Activated CD8-positive, alpha-beta memory T cell treated with anti-CD3 and anti-CD28 coated beads, Interleukin-2, amount 50 U/mL, for 48 hours (primary cell): ENCODE data around the gene PTPN4.

Source experiments
- DNase-seq: peaks from one replicate; pipeline ENCODE4 v3.0.0-alpha.2; 2020

PTPN4 gene

GRCh38 chr2:119809339-119810048 is 49.8 kb downstream of the PTPN4 start:
- DNase-seq = no peak

GRCh38 chr2:119810049-119810630 is 50.4 kb downstream of the PTPN4 start:
- DNase-seq = no peak

GRCh38 chr2:119814216-119814615 is 54.5 kb downstream of the PTPN4 start:
- DNase-seq = no peak

- no peak for DNase-seq
Measured at GRCh38 chr2:119818792-119819191, 59.1 kb downstream of the PTPN4 start.

DNA sequence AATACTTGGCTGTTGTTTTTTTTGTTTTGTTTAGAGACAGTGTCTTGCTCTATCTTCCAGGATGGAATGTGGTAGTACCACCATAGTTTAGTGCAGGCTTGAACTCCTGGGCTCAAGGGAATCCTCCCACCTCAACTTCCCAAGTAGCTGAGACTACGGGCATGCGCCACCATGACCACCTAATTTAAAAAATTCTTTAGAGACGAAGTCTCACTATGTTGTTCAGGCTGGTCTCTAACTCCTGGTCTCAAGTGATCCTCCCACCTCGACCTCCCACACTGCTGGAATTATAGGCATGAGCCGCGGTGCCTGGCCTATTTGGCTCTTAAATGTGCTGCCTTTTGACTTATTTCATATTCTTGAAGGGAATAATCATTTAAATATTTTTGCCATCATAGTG is 60.1 kb downstream of the PTPN4 start:
- no peak for DNase-seq

GRCh38 chr2:119820275-119820674 is 60.6 kb downstream of the PTPN4 start:
- no peak for DNase-seq

DNA sequence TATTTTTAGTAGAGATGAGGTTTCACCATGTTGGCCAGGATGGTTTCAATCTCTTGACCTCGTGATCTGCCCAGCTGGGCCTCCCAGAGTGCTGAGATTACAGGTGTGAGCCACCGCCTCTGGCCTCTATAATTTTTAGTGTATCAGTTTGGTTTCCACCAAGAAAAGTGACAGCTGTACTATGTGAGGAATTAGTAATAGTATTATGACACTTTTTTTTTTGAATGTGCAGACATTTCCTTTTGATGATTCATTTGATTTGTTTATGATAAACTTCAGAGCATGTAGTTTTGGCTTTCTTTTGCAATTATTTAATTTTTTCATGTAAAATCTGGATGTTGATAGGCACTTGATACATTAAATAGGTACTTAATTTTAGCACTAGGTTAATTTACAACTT is 61.5 kb downstream of the PTPN4 start:
- no peak for DNase-seq

DNA sequence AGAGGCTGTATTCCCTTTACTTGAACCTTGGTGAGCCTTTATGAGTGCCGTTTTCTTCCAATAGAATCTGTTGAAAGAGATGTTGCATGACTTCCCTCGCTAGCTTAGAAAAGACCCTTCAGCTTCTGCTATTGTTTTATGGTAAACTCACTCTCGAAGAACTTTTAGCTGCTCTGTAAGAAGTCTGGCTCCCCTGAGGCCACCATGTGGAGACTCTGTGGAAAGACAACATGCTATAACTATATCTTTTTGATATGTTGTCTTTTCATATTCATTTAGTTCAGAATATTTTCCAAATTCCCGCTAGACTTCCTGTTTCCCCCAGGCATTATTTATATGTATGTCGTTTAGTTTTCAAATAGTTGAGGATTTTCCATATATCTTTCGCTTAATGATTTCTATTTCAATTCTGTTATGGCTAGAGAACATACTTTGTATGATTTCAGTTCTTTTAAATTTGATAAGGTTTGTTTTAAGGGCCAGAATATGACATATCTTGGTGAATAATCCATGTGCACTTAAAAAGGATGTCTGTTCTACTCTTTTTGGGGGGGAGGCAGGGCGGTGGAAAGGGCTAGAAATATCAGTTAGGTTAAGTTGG is 64.1 kb downstream of the PTPN4 start:
- no peak for DNase-seq

GRCh38 chr2:119826370-119826961 is 66.7 kb downstream of the PTPN4 start:
- no peak for DNase-seq

DNA sequence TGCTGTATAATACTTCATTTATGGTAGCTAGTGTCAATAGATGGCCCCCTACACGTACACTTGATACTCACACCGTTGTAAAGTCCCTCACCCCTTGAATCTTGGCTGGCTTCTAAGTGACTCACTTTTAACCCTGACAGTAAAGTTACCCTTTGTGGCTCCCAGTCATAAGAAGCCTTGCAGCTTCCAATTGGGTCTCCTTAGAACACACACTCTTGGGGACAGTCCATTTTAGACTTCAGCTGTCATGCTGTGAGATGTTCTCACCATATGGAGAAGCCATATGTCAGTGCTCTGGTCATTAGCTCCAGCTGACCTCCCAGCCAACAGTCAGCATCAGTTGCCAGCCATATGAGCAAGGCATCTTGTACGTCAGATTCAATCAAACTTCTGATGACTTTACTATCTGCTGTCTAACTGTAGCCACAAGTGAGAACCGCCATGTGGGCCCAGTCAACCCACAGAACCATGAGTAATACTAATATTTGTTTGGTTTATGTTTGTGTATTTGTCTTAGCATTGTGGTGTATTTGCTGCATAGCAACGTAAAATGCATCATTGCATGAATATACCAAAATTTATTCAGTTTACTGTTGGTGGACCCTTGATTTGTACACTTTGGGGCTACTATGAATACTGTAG is 68.3 kb downstream of the PTPN4 start:
- DNase-seq = no peak

- no peak for DNase-seq
Measured at GRCh38 chr2:119836455-119837142, 76.9 kb downstream of the PTPN4 start.

DNA sequence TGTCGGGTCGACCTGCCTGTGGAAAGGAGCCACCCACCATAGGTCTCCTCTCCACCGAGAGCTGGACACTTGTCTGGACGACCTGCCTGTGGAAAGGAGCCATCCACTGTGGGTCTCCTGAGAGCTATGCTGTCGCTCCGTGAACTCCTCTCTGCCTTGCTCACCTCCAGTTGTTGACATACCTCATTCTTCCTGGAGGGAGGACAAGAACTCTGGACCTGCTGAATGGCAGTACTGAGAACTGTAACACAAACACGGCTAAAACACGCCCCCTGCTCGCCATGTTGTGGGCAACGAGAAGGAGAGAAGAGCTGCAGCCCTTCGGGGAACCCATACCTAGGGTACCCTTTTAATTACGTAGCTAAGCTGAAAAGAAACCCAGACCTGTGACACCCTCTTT is 77.6 kb downstream of the PTPN4 start:
- DNase-seq = no peak

- no peak for DNase-seq
Measured at GRCh38 chr2:119837759-119838158, 78.0 kb downstream of the PTPN4 start.

DNA sequence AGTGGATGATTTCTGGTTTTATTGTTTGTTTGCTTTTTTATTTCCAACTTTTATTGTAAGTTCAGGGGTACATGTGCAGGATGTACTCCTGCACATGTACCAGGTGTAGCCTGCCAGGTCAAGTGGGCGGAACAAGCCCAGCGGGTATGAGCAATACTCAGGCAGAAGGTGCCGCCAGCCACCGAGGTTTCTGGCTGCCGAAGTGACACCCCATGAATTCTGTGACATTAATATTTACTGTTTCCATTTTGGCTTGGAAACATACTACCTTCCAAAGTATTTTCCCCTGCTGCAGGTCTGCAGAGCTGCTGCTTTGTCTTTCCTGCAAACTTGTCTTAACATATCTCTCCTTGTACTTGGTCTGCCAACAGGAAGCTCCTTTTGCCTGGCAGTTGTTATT is 78.5 kb downstream of the PTPN4 start:
- DNase-seq = no peak

DNA sequence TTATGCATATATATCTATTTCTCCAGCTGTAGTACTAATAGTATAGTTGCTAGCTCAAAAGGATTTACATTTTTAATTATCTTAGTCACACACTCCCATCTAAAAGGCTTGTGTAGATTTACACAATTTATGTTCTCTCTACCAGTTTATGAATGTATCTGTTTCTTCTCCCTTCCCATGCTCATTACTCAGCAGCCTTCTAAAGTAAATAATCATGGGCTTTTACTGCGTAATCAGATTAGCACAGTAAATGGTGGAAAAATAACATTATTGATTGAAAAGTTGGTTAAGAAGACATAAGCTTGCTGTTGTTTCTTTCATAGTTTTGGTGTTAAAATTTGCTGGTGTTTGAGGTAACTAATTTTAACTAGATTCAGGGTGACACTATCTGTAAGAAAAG is 81.8 kb downstream of the PTPN4 start:
- no peak for DNase-seq

DNA sequence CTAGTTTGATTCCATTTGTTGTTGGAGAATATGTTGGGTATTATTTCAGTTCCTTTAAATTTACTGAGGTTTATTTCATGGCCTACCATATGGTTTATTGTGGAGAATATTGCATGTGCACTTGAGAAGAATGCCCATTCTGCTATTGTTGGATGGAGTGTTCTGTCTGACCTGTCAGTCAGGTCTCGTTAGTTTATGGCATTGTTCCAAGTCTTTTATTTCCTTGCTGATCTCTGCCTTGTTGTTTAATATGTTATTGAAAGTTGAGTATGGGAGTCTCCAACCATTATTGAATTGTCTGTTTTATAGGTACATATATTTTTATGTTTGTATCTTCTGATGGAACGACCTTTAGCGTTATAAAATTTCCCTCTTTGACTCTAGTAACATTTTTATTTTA is 86.3 kb downstream of the PTPN4 start:
- DNase-seq = no peak

- DNase-seq = no peak
Measured at GRCh38 chr2:119849838-119850565, 90.3 kb downstream of the PTPN4 start.

DNA sequence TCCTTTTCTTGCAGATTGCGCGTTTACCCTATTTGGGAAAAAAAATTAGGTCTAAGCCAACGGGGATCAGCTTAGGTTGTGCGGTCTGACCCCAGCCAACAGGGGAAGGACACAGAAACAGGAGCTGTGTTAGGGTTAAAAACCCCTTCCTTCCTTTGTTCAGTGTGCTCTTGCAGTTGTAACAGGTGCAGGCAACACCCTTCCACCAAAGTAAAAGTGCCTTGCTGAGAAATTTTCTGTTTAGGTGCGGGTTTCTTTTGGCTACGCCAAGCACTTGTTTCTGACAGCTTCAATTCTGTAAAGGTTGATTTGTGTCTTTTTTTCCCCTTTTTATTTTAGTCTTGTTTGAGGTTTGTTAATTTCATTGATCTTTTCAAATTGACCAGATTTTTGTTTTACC is 92.5 kb downstream of the PTPN4 start:
- no peak for DNase-seq

- DNase-seq = no peak
Measured at GRCh38 chr2:119853777-119854399, 94.2 kb downstream of the PTPN4 start.

- DNase-seq = no peak
Measured at GRCh38 chr2:119856469-119856901, 96.8 kb downstream of the PTPN4 start.

DNA sequence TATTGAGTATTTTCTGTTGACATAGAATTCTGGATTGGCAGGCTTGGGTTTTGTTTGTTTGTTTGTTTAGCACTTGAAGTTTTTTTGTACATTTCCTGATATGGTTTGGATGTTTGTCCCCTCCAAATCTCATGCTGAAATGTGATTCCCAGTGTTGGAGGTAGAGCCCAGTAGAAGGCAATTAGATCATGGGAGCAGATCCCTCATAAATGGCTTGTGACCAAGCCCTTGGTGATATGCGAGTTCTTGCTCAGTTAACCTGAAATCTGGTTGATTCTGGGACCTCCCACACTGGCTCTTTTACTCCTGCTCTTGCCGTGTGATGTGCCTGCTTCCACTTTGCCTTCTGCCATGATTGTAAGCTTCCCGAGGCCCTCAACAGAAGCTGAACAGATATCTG is 98.0 kb downstream of the PTPN4 start:
- no peak for DNase-seq

DNA sequence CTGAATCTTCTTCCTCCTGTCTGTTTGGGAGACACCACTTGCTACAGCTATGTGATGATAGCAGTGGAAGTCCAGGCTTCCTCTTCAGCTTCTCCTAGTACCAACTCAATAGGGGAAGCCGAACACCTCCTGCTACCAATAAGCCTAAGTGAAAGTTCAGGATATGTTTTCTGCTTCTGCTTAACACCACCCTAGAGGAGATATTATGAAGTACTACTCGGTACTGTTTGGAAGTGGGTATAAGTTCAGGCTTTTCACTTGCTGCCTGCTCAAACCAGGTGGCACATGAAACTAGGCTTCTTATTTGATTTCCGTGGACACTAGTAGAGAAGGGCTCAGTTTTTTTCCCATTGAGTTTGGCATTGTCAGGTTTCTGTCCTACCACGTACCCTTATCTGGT is 99.8 kb downstream of the PTPN4 start:
- DNase-seq = no peak
